GM12865 (cell line): ENCODE data around the gene XIRP1.

Experiments used
- DNase-seq: peaks from one replicate; pipeline ENCODE4 v3.0.0; 2010; ENCODE audit warnings: low read depth
- H3K4me3 ChIP-seq: 2 replicates; pipeline ENCODE4 v1.5.1; 2011; ENCODE audit warnings: mild to moderate bottlenecking, low read depth, low read length, control low read depth
- TF ChIP-seq, protein P1 (sequence below): IDR thresholded peaks from 2 replicates; pipeline ENCODE4 v1.5.1; 2011; ENCODE audit warnings: low read length, control low read depth, low read depth, inconsistent platforms; ENCODE audit not compliant: insufficient read depth; ENCODE audit errors: missing control alignments

XIRP1 gene

GRCh38 chr3:39186692-39187151 lies 5.7 kb downstream of the XIRP1 start:
- no peak for DNase-seq
- H3K4me3 ChIP-seq: no peak overlapping the region
- TF ChIP-seq, protein P1, sequence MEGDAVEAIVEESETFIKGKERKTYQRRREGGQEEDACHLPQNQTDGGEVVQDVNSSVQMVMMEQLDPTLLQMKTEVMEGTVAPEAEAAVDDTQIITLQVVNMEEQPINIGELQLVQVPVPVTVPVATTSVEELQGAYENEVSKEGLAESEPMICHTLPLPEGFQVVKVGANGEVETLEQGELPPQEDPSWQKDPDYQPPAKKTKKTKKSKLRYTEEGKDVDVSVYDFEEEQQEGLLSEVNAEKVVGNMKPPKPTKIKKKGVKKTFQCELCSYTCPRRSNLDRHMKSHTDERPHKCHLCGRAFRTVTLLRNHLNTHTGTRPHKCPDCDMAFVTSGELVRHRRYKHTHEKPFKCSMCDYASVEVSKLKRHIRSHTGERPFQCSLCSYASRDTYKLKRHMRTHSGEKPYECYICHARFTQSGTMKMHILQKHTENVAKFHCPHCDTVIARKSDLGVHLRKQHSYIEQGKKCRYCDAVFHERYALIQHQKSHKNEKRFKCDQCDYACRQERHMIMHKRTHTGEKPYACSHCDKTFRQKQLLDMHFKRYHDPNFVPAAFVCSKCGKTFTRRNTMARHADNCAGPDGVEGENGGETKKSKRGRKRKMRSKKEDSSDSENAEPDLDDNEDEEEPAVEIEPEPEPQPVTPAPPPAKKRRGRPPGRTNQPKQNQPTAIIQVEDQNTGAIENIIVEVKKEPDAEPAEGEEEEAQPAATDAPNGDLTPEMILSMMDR: no peak

DNA sequence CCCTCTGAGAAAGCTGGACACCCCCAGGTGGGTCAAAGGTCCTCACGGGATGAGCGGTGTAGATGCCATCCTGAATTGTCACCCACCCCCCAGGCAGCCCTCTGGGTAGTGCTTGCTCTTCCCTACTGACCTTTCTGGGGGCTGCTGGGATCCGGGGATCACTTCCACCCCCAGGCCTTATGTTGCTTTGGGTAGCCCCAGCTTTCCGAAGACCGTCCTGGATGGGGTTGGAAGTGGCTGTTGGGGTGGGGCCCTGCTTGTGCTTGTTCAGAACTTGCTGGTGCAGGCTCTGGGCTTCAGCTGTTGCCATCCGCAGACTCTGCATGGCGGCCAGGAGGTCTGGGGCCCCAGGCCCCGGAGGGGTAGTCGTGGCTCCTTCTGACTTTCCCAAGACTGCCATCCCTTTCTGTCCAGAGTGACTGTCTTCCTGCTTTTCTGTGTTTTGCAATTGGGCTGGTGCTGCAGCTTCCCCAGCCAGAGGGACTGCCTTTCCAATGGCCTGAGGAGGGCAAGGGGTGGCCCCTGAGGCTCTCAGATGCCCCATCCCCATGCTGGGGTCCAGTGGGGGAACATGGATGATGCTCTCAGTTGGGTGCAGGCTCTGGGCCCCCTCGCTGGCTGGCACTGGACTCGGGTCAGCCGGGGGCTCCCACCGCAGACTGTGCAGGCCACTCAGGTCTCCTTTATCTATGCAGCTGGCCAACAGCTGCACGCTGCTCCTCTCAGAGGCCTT lies 6.3 kb downstream of the XIRP1 start:
- DNase-seq: no peak
- TF ChIP-seq, protein P1: no peak
- H3K4me3 ChIP-seq: no peak overlapping the region

DNA sequence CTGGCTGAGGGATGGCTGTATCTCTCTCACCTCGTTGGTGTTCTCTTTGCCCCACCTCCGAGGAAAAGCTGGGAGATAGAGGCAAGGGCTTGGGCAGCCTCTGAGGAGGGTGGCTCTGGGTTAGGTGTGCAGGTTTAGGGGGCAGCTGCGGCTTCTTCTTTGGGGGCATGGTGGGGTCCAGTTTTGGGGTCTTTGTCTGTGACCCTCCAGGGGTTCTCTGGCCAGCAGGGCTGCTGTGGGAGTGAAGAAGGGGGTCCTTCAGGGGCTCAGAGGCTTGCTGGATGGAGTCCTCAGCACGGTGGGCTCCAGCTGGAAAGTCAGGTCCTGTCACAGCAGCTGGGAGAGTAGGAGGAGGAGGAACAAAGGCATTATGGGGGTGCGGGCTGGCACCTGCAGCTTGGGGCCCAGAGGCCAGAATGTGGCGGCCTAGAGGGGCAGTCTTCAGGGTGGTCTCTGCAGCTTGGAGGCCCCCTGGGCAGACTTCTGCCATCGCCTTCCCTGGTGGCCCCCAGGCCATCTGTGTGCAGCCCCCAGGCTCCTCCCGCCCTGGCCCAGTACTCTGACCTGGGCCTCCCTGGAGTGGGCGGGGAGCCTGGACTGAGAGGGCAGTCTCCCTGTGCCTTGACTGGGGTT lies 7.0 kb downstream of the XIRP1 start:
- TF ChIP-seq, protein P1: no peak
- DNase-seq: no peak
- no peak overlapping the region for H3K4me3 ChIP-seq

GRCh38 chr3:39184968-39185285 lies 7.5 kb downstream of the XIRP1 start:
- DNase-seq: no peak
- no peak overlapping the region for H3K4me3 ChIP-seq
- TF ChIP-seq, protein P1: no peak

DNA sequence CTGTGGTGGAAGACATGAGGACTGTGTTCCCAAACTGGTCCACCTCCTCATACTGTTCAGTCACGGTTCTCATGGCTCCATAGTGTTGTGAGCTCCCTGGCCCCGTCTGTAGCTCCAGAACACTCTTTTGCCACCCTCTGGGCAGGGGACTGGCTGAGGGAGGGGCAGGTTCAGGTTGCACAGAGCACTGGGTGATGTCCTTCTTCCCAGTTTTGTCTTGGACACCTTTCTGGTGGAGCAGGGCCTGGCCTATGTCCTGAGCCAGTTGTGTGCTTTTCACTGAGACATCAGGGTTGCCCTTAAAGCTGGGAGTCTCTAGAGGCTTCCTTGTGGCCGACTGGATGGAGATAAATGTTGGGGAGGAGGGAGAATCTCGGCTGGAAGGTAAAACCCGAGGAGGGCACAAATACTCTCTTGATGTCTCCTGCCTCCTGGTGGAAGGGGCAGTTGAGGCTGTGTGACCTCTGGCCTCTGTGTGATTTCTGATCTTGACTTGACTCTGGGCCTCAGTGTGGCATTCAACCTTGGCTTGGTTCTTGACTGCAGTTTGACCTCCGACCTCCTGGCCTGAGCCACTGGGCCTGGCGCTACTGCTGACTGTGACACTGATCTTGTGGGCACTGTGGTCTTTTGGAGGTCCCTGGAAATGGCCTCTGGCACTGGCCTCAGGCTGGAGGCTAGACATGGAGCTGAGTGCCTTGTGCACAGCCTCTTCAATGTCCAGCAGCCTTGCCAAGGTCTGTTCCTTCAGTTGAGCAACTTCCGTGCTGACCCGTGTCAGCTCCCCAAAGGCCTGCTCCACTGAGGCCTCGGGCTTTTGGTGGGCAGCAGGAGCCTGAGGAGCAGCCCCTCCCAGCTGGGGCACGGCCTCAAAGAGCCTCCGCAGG lies 8.1 kb downstream of the XIRP1 start:
- no peak overlapping the region for H3K4me3 ChIP-seq
- no peak for DNase-seq
- TF ChIP-seq, protein P1: no peak

DNA sequence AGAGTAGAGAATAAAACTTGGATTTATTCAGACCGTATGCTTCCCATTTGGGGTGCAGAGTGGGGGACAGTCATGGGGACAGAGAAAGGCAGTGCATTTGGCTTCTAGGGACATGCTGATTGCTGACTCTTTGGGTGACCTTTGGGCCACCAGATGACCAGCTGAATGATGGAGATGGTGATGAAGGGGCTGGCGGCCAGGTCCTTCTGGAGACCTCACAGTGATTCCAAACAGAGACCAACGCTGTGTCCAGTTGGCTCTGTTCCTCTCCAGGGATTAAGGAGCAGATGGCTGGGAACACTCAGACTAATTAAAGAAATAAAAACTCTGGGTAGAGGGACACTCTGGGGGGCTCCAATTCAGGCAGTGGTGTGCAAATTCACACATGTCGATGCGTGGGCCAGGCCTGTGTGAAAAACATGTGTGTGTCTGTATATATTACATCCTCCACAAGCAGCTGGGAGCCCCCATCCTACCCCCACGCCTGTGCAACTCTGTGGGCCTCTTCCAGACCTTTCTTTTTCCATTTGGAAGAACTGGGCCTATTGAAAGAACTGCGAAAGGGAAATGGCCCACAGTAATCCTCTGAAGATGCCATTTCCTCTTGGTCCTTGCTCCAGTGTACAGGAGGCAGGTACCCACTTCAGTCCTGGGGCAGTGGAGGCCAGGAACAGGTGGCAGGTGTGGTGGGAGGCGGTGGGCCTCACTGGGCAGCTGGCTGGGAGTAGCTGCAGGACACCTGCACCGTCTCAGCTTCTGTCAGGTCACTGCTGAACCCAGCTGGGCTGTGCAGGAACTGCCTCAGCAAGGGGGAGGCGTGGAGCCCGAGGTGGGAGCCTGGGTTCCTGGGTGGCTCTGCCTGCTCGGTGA lies 8.9 kb downstream of the XIRP1 start:
- no peak overlapping the region for H3K4me3 ChIP-seq
- DNase-seq: no peak
- TF ChIP-seq, protein P1: no peak
